Measurements from ENCODE around the gene IFNK. TPM values are rescaled to one million over a fixed set of nuclear protein-coding genes. Genes with fewer than 3 reads are reported as not detected.

IFNK gene
- total and polyA plus RNA-seq, 2 experiments from 2014 or later, result not detected

GRCh38 chr9:27535701-27536118 lies 11.6 kb downstream of the IFNK start:
- Histone ChIP-seq H4K20me1 (ENCODE audit: insufficient read depth, poor library complexity, severe bottlenecking) (no peaks in the 10 kb centered on the region), H3K9me3 (ENCODE audit: low read depth) (no peaks in the 10 kb centered on the region), H3K4me1 (ENCODE audit: insufficient read depth) (peaks cover 16% of the 10 kb centered on the region), H3K27ac (no peak overlapping the region), H3K4me2 (no peak overlapping the region), H3K27me3 (no peaks in the 10 kb centered on the region), H2AFZ (no peak overlapping the region), H3K79me2 (no peaks in the 10 kb centered on the region), H3K4me3 (no peak overlapping the region), H3K9me2 (replicated peaks; ENCODE audit: insufficient read depth) (no peaks in the 10 kb centered on the region), H3K36me3 (replicated peaks; ENCODE audit: insufficient read depth, low read depth) (no peaks in the 10 kb centered on the region)
- WGBS (ENCODE audit: low lambda C conversion rate, missing lambda C conversion rate), result 48% methylated on average over 3 of the region's 3 CpGs
- DNase-seq (ENCODE audit: low spot score), result no peak
- no peak for TF ChIP-seq EZH2 (IDR thresholded peaks at IDR 0.05; ENCODE audit: borderline replicate concordance)
- no peak for TF ChIP-seq EZH2phosphoT487 (IDR thresholded peaks at IDR 0.05; ENCODE audit: low read depth, severe bottlenecking, unreplicated experiment)
- peak; percentile 16 for TF ChIP-seq CTCF (IDR thresholded peaks at IDR 0.05; ENCODE audit: poor library complexity)

GRCh38 chr9:27536168-27536567 lies 12.1 kb downstream of the IFNK start:
- Histone ChIP-seq H3K27ac (no peak overlapping the region), H3K4me1 (ENCODE audit: insufficient read depth) (peaks cover 16% of the 10 kb centered on the region)
- WGBS (ENCODE audit: low lambda C conversion rate, missing lambda C conversion rate), result 62% methylated on average over 3 of the region's 3 CpGs

GRCh38 chr9:27537027-27537435 lies 12.9 kb downstream of the IFNK start:
- no peaks in the 10 kb centered on the region for H3K79me2 ChIP-seq
- no peak overlapping the region for H3K4me3 ChIP-seq
- TF ChIP-seq EZH2 (IDR thresholded peaks at IDR 0.05; ENCODE audit: borderline replicate concordance) (no peak), CTCF (IDR thresholded peaks at IDR 0.05; ENCODE audit: poor library complexity) (no peak), EZH2phosphoT487 (IDR thresholded peaks at IDR 0.05; ENCODE audit: low read depth, severe bottlenecking, unreplicated experiment) (no peak)
- no peaks in the 10 kb centered on the region for H4K20me1 ChIP-seq (ENCODE audit: insufficient read depth, poor library complexity, severe bottlenecking)
- no peaks in the 10 kb centered on the region for H3K27me3 ChIP-seq
- DNase-seq (ENCODE audit: low spot score), result no peak
- no peaks in the 10 kb centered on the region for H3K36me3 ChIP-seq (replicated peaks; ENCODE audit: insufficient read depth, low read depth)
- no peaks in the 10 kb centered on the region for H3K9me2 ChIP-seq (replicated peaks; ENCODE audit: insufficient read depth)
- no peaks in the 10 kb centered on the region for H3K9me3 ChIP-seq (ENCODE audit: low read depth)
- WGBS (ENCODE audit: low lambda C conversion rate, missing lambda C conversion rate), result 84% methylated on average over 7 of the region's 7 CpGs
- no peak overlapping the region for H3K27ac ChIP-seq
- no peak overlapping the region for H3K4me2 ChIP-seq
- H2AFZ ChIP-seq, result no peak overlapping the region
- peaks cover 16% of the 10 kb centered on the region for H3K4me1 ChIP-seq (ENCODE audit: insufficient read depth)

More at GRCh38 chr9:27536168-27536567, 12.1 kb downstream of the IFNK start:
- Histone ChIP-seq H3K79me2 (no peaks in the 10 kb centered on the region), H3K9me2 (replicated peaks; ENCODE audit: insufficient read depth) (no peaks in the 10 kb centered on the region), H3K4me2 (no peak overlapping the region), H2AFZ (no peak overlapping the region), H3K9me3 (ENCODE audit: low read depth) (no peaks in the 10 kb centered on the region), H3K36me3 (replicated peaks; ENCODE audit: insufficient read depth, low read depth) (no peaks in the 10 kb centered on the region), H3K4me3 (no peak overlapping the region), H3K27me3 (no peaks in the 10 kb centered on the region), H4K20me1 (ENCODE audit: insufficient read depth, poor library complexity, severe bottlenecking) (no peaks in the 10 kb centered on the region)
- no peak for TF ChIP-seq CTCF (IDR thresholded peaks at IDR 0.05; ENCODE audit: poor library complexity)
- no peak for TF ChIP-seq EZH2phosphoT487 (IDR thresholded peaks at IDR 0.05; ENCODE audit: low read depth, severe bottlenecking, unreplicated experiment)
- no peak for TF ChIP-seq EZH2 (IDR thresholded peaks at IDR 0.05; ENCODE audit: borderline replicate concordance)
- DNase-seq (ENCODE audit: low spot score), result no peak

GRCh38 chr9:27537756-27538155 lies 13.7 kb downstream of the IFNK start:
- H3K79me2 ChIP-seq, result no peaks in the 10 kb centered on the region
- H3K4me3 ChIP-seq, result no peak overlapping the region
- H2AFZ ChIP-seq, result no peak overlapping the region
- DNase-seq (ENCODE audit: low spot score), result no peak
- H3K27me3 ChIP-seq, result no peaks in the 10 kb centered on the region
- no peaks in the 10 kb centered on the region for H3K9me2 ChIP-seq (replicated peaks; ENCODE audit: insufficient read depth)
- H3K4me1 ChIP-seq (ENCODE audit: insufficient read depth), result peaks cover 16% of the 10 kb centered on the region
- WGBS (ENCODE audit: low lambda C conversion rate, missing lambda C conversion rate), result 100% methylated on average over 1 of the region's 1 CpG
- TF ChIP-seq EZH2phosphoT487 (IDR thresholded peaks at IDR 0.05; ENCODE audit: low read depth, severe bottlenecking, unreplicated experiment) (no peak), CTCF (IDR thresholded peaks at IDR 0.05; ENCODE audit: poor library complexity) (no peak)
- no peaks in the 10 kb centered on the region for H3K36me3 ChIP-seq (replicated peaks; ENCODE audit: insufficient read depth, low read depth)
- no peak overlapping the region for H3K4me2 ChIP-seq
- no peaks in the 10 kb centered on the region for H3K9me3 ChIP-seq (ENCODE audit: low read depth)
- no peak overlapping the region for H3K27ac ChIP-seq
- H4K20me1 ChIP-seq (ENCODE audit: insufficient read depth, poor library complexity, severe bottlenecking), result no peaks in the 10 kb centered on the region

Data from hepatocyte (in vitro differentiated cells).